Fibroblast of pulmonary artery (primary cell): Measurements from ENCODE around the gene RBFOX2.

Experiments used
- DNase-seq: peaks from one replicate; pipeline ENCODE4 v3.0.0-alpha.2; 2010; ENCODE audit warnings: low read depth
- H3K4me3 ChIP-seq: replicated peaks from 2 replicates; pipeline ENCODE4 v1.5.1; 2011; ENCODE audit warnings: low read depth, mild to moderate bottlenecking, control low read depth, low read length, moderate library complexity
- CTCF ChIP-seq: IDR thresholded peaks from 2 replicates; pipeline ENCODE4 v1.5.1; 2011; ENCODE audit warnings: mild to moderate bottlenecking, control low read depth, low read length, inconsistent platforms; ENCODE audit errors: missing control alignments

RBFOX2 gene

GRCh38 chr22:35911877-35912276 lies 116.7 kb downstream of the RBFOX2 start:
- no peak overlapping the region for H3K4me3 ChIP-seq
- no peak for DNase-seq
- no peak for TF ChIP-seq CTCF

GRCh38 chr22:35910926-35911325 lies 117.7 kb downstream of the RBFOX2 start:
- DNase-seq: no peak
- TF ChIP-seq CTCF: no peak
- no peak overlapping the region for H3K4me3 ChIP-seq

GRCh38 chr22:35910003-35910769 lies 118.4 kb downstream of the RBFOX2 start:
- DNase-seq: peak; percentile 28
- no peak overlapping the region for H3K4me3 ChIP-seq
- TF ChIP-seq CTCF: no peak

- no peak for DNase-seq
- TF ChIP-seq CTCF: no peak
- no peak overlapping the region for H3K4me3 ChIP-seq
These were observed 122.7 kb downstream of the RBFOX2 start for GRCh38 chr22:35905894-35906293.

- no peak for TF ChIP-seq CTCF
- H3K4me3 ChIP-seq: no peak overlapping the region
- DNase-seq: no peak
These were observed 123.9 kb downstream of the RBFOX2 start for GRCh38 chr22:35904752-35905151.

GRCh38 chr22:35904336-35904692 lies 124.3 kb downstream of the RBFOX2 start:
- H3K4me3 ChIP-seq: no peak overlapping the region
- no peak for TF ChIP-seq CTCF
- no peak for DNase-seq

- DNase-seq: no peak
- no peak overlapping the region for H3K4me3 ChIP-seq
These were observed 124.9 kb downstream of the RBFOX2 start for GRCh38 chr22:35903571-35904335.

More at GRCh38 chr22:35903571-35904335, 124.9 kb downstream of the RBFOX2 start:
- TF ChIP-seq CTCF: no peak
